ENCODE data around the gene AMER2.

AMER2 gene

DNA sequence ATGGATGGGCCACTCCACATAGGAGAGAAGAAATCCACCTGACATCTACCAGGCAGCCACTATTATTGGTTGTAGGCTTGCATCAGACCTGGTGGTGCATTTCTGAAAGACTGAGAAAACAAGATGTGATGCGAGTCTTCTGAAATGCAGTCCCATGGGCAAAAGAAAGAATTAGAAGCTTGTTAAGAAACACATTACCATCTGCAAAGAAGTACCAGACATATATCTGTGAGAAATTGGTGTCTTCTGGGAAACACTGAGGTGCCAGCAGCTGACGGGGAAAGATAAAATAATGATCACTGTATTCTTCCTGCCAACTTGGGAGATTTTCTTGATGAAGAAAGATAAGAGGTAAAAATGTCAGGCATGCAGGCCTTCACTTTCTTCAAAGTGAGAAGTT is 14.4 kb downstream of the AMER2 start:
- Histone ChIP-seq H3K9me3 (ENCODE audit: control extremely low read depth in 1 of 5, control insufficient read depth in 4 of 5, insufficient read depth in 2 of 5, low read depth in 1 of 5, low read length in 4 of 5) (no peaks in the 10 kb centered on the region), H3K36me3 (ENCODE audit: control insufficient read depth in 4 of 4, insufficient read depth in 4 of 4, low read length in 3 of 4) (no peaks in the 10 kb centered on the region), H3K27ac (ENCODE audit: insufficient read depth in 1 of 2, low read depth in 1 of 2, low read length in 2 of 2, poor library complexity in 1 of 2, severe bottlenecking in 2 of 2) (no peak overlapping the region), H3K4me1 (ENCODE audit: control extremely low read depth in 1 of 4, control insufficient read depth in 4 of 4, insufficient read depth in 4 of 4, low read length in 3 of 4) (no peaks in the 10 kb centered on the region), H3K4me3 (ENCODE audit: control insufficient read depth in 1 of 7, extremely low read depth in 1 of 7, insufficient read depth in 4 of 7, low read depth in 2 of 7, low read length in 6 of 7) (no peak overlapping the region), H3K27me3 (replicated peaks in 2 of 5; ENCODE audit: control insufficient read depth in 4 of 5, insufficient read depth in 5 of 5, low read length in 4 of 5) (peaks cover 0 to 15% (median 5%) of the 10 kb centered on the region in 5 experiments)
- POLR2A ChIA-PET, result no interaction called here
- 71% methylated on average over 1 of the region's 2 CpGs for WGBS (ENCODE audit: insufficient coverage)
- DNase-seq, result no peak
- CTCF ChIA-PET, result no interaction called here

DNA sequence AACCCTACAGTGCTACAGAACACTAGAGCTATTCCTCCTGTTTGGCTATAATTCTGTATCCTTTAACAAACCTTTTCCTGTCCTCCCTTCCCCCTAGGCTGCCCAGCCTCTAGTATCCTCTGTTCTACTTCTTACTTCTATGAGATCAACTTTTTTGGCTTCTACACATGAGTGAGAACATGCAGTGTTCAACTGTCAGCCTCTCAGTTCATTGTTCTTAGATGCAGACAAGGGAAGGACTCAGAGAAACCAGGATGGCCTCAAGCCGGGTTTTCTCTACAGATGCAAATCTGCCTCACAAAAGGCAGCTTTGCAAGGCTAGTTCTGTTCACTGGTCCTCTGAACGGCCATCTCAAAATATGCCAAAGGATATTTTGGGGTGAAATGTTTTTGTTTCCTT is 18.4 kb downstream of the AMER2 start:
- no peak for DNase-seq
- ChIA-PET POLR2A (no interaction called here), CTCF (no interaction called here)
- Histone ChIP-seq H3K4me3 (ENCODE audit: control insufficient read depth in 1 of 7, extremely low read depth in 1 of 7, insufficient read depth in 4 of 7, low read depth in 2 of 7, low read length in 6 of 7) (no peak overlapping the region), H3K27me3 (replicated peaks in 2 of 5; ENCODE audit: control insufficient read depth in 4 of 5, insufficient read depth in 5 of 5, low read length in 4 of 5) (peaks cover 3 to 38% (median 7%) of the 10 kb centered on the region in 5 experiments), H3K36me3 (ENCODE audit: control insufficient read depth in 4 of 4, insufficient read depth in 4 of 4, low read length in 3 of 4) (no peaks in the 10 kb centered on the region), H3K27ac (ENCODE audit: insufficient read depth in 1 of 2, low read depth in 1 of 2, low read length in 2 of 2, poor library complexity in 1 of 2, severe bottlenecking in 2 of 2) (no peak overlapping the region), H3K4me1 (ENCODE audit: control extremely low read depth in 1 of 4, control insufficient read depth in 4 of 4, insufficient read depth in 4 of 4, low read length in 3 of 4) (no peaks in the 10 kb centered on the region), H3K9me3 (ENCODE audit: control extremely low read depth in 1 of 5, control insufficient read depth in 4 of 5, insufficient read depth in 2 of 5, low read depth in 1 of 5, low read length in 4 of 5) (no peaks in the 10 kb centered on the region)
- WGBS (ENCODE audit: insufficient coverage), result 91% methylated on average over 1 of the region's 2 CpGs

DNA sequence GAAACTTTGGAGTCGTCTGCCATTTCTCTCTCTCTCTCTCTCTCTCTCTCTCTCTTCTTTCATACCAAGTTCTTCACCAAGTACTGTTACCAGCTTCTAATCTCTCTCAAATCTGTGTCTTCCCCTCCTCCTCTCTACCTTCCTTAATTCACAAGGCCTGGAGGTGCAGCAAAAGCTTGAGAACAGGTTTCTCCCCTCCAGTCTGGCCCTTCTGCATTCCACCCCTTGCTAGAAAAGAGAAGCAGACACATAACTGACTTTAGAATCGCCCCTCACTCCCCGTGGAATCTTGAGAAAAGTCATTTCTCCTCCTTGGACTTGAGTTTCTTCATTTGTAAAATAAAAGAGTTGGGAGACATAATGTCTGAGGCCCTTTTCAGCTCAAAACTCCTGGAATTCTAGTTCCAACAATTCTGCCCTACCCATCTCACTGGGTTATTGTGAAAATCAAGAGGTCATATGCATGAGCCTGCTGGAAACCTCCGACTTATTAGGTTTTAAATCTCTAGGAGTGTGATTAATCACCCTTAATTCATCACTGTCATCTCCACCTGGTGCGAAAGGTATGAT is 20.4 kb downstream of the AMER2 start:
- H3K9me3 ChIP-seq (ENCODE audit: control extremely low read depth in 1 of 5, control insufficient read depth in 4 of 5, insufficient read depth in 2 of 5, low read depth in 1 of 5, low read length in 4 of 5), result peaks cover 0 to 10% (median 0%) of the 10 kb centered on the region in 5 experiments
- ChIA-PET POLR2A (no interaction called here), CTCF (interaction anchor here (1.9 kb wide), 1 partner anchor 11 kb away, joined by 8 read pairs; no protein-coding TSS in a partner anchor)
- no peak overlapping the region for H3K27ac ChIP-seq (ENCODE audit: insufficient read depth in 1 of 2, low read depth in 1 of 2, low read length in 2 of 2, poor library complexity in 1 of 2, severe bottlenecking in 2 of 2)
- peaks cover 0 to 45% (median 7%) of the 10 kb centered on the region in 5 experiments for H3K27me3 ChIP-seq (replicated peaks in 2 of 5; ENCODE audit: control insufficient read depth in 4 of 5, insufficient read depth in 5 of 5, low read length in 4 of 5)
- no peak for DNase-seq
- WGBS (ENCODE audit: insufficient coverage), result 48% methylated on average over 3 of the region's 5 CpGs
- H3K4me1 ChIP-seq (ENCODE audit: control extremely low read depth in 1 of 4, control insufficient read depth in 4 of 4, insufficient read depth in 4 of 4, low read length in 3 of 4), result no peaks in the 10 kb centered on the region
- no peaks in the 10 kb centered on the region for H3K36me3 ChIP-seq (ENCODE audit: control insufficient read depth in 4 of 4, insufficient read depth in 4 of 4, low read length in 3 of 4)
- H3K4me3 ChIP-seq (ENCODE audit: control insufficient read depth in 1 of 7, extremely low read depth in 1 of 7, insufficient read depth in 4 of 7, low read depth in 2 of 7, low read length in 6 of 7), result no peak overlapping the region

DNA sequence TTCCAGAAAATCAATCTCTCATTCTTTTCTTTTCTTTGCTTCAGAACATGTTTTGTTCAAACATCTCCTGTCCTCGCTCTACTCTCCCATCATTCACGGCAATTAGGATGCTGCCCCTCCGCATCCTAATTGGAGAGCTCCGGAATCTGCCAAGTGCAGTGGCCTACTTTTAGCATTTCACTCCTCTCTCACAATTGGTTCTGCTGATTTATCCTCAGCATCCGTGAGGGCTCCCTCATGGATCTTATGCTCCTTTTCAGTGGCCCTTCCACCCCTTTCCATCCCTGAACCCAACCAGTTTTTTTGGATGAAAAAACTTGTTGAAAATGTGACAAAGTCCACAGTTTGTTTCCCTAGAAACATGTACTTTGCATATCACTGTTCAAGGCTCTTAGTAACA is 22.4 kb downstream of the AMER2 start:
- H3K36me3 ChIP-seq (ENCODE audit: control insufficient read depth in 4 of 4, insufficient read depth in 4 of 4, low read length in 3 of 4), result no peaks in the 10 kb centered on the region
- no peak overlapping the region for H3K27ac ChIP-seq (ENCODE audit: insufficient read depth in 1 of 2, low read depth in 1 of 2, low read length in 2 of 2, poor library complexity in 1 of 2, severe bottlenecking in 2 of 2)
- ChIA-PET POLR2A (no interaction called here), CTCF (interaction anchor here (1.9 kb wide), 1 partner anchor 9 kb away, joined by 8 read pairs; no protein-coding TSS in a partner anchor)
- H3K9me3 ChIP-seq (ENCODE audit: control extremely low read depth in 1 of 5, control insufficient read depth in 4 of 5, insufficient read depth in 2 of 5, low read depth in 1 of 5, low read length in 4 of 5), result peaks cover 0 to 10% (median 0%) of the 10 kb centered on the region in 5 experiments
- 91% methylated on average over 5 of the region's 5 CpGs for WGBS (ENCODE audit: insufficient coverage)
- H3K27me3 ChIP-seq (replicated peaks in 2 of 5; ENCODE audit: control insufficient read depth in 4 of 5, insufficient read depth in 5 of 5, low read length in 4 of 5), result peaks cover 0 to 43% (median 7%) of the 10 kb centered on the region in 5 experiments
- H3K4me1 ChIP-seq (ENCODE audit: control extremely low read depth in 1 of 4, control insufficient read depth in 4 of 4, insufficient read depth in 4 of 4, low read length in 3 of 4), result no peaks in the 10 kb centered on the region
- DNase-seq, result no peak
- H3K4me3 ChIP-seq (ENCODE audit: control insufficient read depth in 1 of 7, extremely low read depth in 1 of 7, insufficient read depth in 4 of 7, low read depth in 2 of 7, low read length in 6 of 7), result no peak overlapping the region

DNA sequence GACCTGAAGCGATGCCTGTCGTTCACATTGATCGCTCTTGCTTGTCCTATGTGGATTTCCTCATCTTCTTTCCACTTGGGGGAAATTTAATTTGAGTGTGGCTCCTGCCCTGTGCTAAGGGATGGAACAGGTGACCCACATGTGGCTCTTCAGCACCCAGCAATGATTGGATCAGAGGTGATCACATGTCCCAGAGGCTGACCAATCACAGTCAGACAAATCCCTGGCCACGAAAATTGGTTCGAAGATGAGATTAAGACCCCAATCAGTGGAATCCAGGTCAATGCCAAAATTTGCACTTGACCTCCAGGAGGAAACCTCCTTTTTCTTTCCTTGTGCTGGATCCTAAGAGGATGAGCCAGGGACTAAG is 23.7 kb downstream of the AMER2 start:
- Histone ChIP-seq H3K36me3 (ENCODE audit: control insufficient read depth in 4 of 4, insufficient read depth in 4 of 4, low read length in 3 of 4) (no peaks in the 10 kb centered on the region), H3K4me3 (ENCODE audit: control insufficient read depth in 1 of 7, extremely low read depth in 1 of 7, insufficient read depth in 4 of 7, low read depth in 2 of 7, low read length in 6 of 7) (no peak overlapping the region), H3K4me1 (ENCODE audit: control extremely low read depth in 1 of 4, control insufficient read depth in 4 of 4, insufficient read depth in 4 of 4, low read length in 3 of 4) (no peaks in the 10 kb centered on the region), H3K27me3 (replicated peaks in 2 of 5; ENCODE audit: control insufficient read depth in 4 of 5, insufficient read depth in 5 of 5, low read length in 4 of 5) (peaks cover 0 to 37% (median 4%) of the 10 kb centered on the region in 5 experiments), H3K9me3 (ENCODE audit: control extremely low read depth in 1 of 5, control insufficient read depth in 4 of 5, insufficient read depth in 2 of 5, low read depth in 1 of 5, low read length in 4 of 5) (peaks cover 0 to 10% (median 0%) of the 10 kb centered on the region in 5 experiments), H3K27ac (ENCODE audit: insufficient read depth in 1 of 2, low read depth in 1 of 2, low read length in 2 of 2, poor library complexity in 1 of 2, severe bottlenecking in 2 of 2) (no peak overlapping the region)
- ChIA-PET POLR2A (no interaction called here), CTCF (no interaction called here)
- WGBS (ENCODE audit: insufficient coverage), result 95% methylated on average over 5 of the region's 5 CpGs
- no peak for DNase-seq

DNA sequence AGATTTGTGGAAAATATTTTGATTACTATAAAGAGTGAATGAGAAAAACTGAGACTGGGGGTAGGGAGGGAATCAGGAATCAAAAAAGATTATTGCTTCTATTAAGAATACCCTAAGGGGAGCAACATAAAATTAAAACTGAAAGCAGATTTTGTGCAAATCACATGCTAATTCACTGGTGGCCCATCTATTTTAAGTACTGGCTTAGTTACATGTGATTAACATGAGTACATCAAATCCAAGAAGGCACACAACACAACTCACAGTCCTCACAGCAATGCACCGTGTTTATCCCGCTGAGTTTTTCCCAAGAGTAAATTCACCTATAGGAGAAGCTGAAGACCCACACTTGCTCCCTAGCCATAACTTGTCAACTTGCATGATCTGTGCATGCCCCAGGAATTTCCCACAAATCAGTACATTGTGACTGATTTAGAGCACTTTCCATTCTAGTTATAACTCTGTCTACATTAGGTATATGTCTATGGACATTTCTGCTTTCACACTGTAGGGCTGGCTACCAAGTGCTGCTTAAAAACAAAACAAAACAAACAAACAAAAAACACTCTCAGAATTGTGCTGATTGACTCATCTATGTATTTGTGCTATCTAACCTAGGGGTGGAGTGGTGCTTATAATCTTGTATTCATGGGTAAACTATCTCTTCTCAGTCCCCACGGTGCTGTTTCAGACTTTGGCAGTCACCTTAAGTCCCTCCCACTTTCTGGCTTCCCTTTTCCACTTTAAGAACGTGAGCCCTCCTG is 24.3 kb downstream of the AMER2 start:
- 74% methylated on average over 2 of the region's 4 CpGs for WGBS (ENCODE audit: insufficient coverage)
- no peak for DNase-seq
- H3K27ac ChIP-seq (ENCODE audit: insufficient read depth in 1 of 2, low read depth in 1 of 2, low read length in 2 of 2, poor library complexity in 1 of 2, severe bottlenecking in 2 of 2), result no peak overlapping the region
- H3K27me3 ChIP-seq (replicated peaks in 2 of 5; ENCODE audit: control insufficient read depth in 4 of 5, insufficient read depth in 5 of 5, low read length in 4 of 5), result peaks cover 0 to 35% (median 3%) of the 10 kb centered on the region in 5 experiments
- H3K9me3 ChIP-seq (ENCODE audit: control extremely low read depth in 1 of 5, control insufficient read depth in 4 of 5, insufficient read depth in 2 of 5, low read depth in 1 of 5, low read length in 4 of 5), result peaks cover 0 to 10% (median 0%) of the 10 kb centered on the region in 5 experiments
- no peaks in the 10 kb centered on the region for H3K36me3 ChIP-seq (ENCODE audit: control insufficient read depth in 4 of 4, insufficient read depth in 4 of 4, low read length in 3 of 4)
- no peak overlapping the region for H3K4me3 ChIP-seq (ENCODE audit: control insufficient read depth in 1 of 7, extremely low read depth in 1 of 7, insufficient read depth in 4 of 7, low read depth in 2 of 7, low read length in 6 of 7)
- CTCF ChIA-PET, result no interaction called here
- H3K4me1 ChIP-seq (ENCODE audit: control extremely low read depth in 1 of 4, control insufficient read depth in 4 of 4, insufficient read depth in 4 of 4, low read length in 3 of 4), result no peaks in the 10 kb centered on the region
- POLR2A ChIA-PET, result no interaction called here

DNA sequence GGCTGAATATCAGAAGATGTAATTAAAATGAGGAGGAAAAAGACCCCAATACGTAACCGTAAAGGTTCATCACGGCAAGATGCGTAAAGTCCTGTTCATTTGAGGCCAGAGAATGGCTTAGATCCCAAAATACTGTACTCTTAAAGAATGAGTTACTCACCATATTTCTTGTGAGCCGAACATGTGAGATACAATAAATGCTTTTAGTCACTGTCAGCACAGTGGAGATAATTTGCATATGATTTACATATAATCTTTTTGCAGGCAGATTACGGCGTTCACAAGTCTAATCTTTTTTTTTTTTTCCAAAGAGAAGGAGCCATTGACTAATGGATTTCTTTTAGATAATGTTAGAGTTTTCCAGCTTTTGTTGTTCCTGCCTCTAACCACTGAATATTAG is 28.4 kb downstream of the AMER2 start:
- Histone ChIP-seq H3K4me1 (ENCODE audit: control extremely low read depth in 1 of 4, control insufficient read depth in 4 of 4, insufficient read depth in 4 of 4, low read length in 3 of 4) (no peaks in the 10 kb centered on the region), H3K4me3 (ENCODE audit: control insufficient read depth in 1 of 7, extremely low read depth in 1 of 7, insufficient read depth in 4 of 7, low read depth in 2 of 7, low read length in 6 of 7) (no peak overlapping the region), H3K27me3 (replicated peaks in 2 of 5; ENCODE audit: control insufficient read depth in 4 of 5, insufficient read depth in 5 of 5, low read length in 4 of 5) (peaks cover 0 to 30% (median 9%) of the 10 kb centered on the region in 5 experiments), H3K36me3 (ENCODE audit: control insufficient read depth in 4 of 4, insufficient read depth in 4 of 4, low read length in 3 of 4) (no peaks in the 10 kb centered on the region), H3K27ac (ENCODE audit: insufficient read depth in 1 of 2, low read depth in 1 of 2, low read length in 2 of 2, poor library complexity in 1 of 2, severe bottlenecking in 2 of 2) (no peak overlapping the region), H3K9me3 (ENCODE audit: control extremely low read depth in 1 of 5, control insufficient read depth in 4 of 5, insufficient read depth in 2 of 5, low read depth in 1 of 5, low read length in 4 of 5) (peaks cover 0 to 10% (median 0%) of the 10 kb centered on the region in 5 experiments)
- CTCF ChIA-PET, result no interaction called here
- POLR2A ChIA-PET, result no interaction called here
- 100% methylated on average over 1 of the region's 7 CpGs for WGBS (ENCODE audit: insufficient coverage)
- DNase-seq, result no peak
